SK-N-SH (cell line): ENCODE data around the gene MAD1L1.

Experiments
- EZH2phosphoT487 ChIP-seq: fragments of 200-600 bp; sonication (generic); IDR thresholded peaks from 2 replicates; pipeline ENCODE4 v1.6.1; 2017; ENCODE audit warnings: low read depth, mixed run types, mild to moderate bottlenecking, antibody characterized with exemption, moderate library complexity, borderline replicate concordance
- FOXJ3 ChIP-seq: sonication (generic); formaldehyde crosslinking; IDR thresholded peaks from 2 replicates; pipeline ENCODE4 v1.5.1; 2020; ENCODE audit warnings: mild to moderate bottlenecking, missing genetic modification reagents
- FOXM1 ChIP-seq: IDR thresholded peaks from 2 replicates; pipeline ENCODE4 v1.4.0; 2012; ENCODE audit warnings: low read depth, mild to moderate bottlenecking
- GABPA ChIP-seq: IDR thresholded peaks from 2 replicates; pipeline ENCODE4 v1.4.0; 2012; ENCODE audit warnings: low read depth, mild to moderate bottlenecking
- MXI1 ChIP-seq: IDR thresholded peaks from 2 replicates; pipeline ENCODE4 v1.6.1; 2012; ENCODE audit warnings: mild to moderate bottlenecking, low read depth, low read length, improper control_type of control experiment
- RAD21 ChIP-seq: IDR thresholded peaks from 2 replicates; pipeline ENCODE4 v1.6.1; 2012; ENCODE audit warnings: mild to moderate bottlenecking, low read length
- RCOR1 ChIP-seq: fragments of 150-350 bp; IDR thresholded peaks from 2 replicates; pipeline ENCODE4 v1.6.1; 2017; ENCODE audit warnings: antibody characterized with exemption, low read length
- SIN3A ChIP-seq: IDR thresholded peaks from 2 replicates; pipeline ENCODE4 v1.6.1; 2012; ENCODE audit warnings: low read depth, mild to moderate bottlenecking, low read length, moderate library complexity, borderline replicate concordance
- TAF1 ChIP-seq: IDR thresholded peaks from 2 replicates; pipeline ENCODE4 v1.6.1; 2012; ENCODE audit warnings: low read depth, mild to moderate bottlenecking, low read length, moderate library complexity, borderline replicate concordance
- TEAD4 ChIP-seq: IDR thresholded peaks from 2 replicates; pipeline ENCODE4 v1.4.0; 2012; ENCODE audit warnings: mild to moderate bottlenecking, borderline replicate concordance; ENCODE audit not compliant: insufficient read depth
- TF ChIP-seq, protein P1 (sequence below): fragments of 200-600 bp; sonication (generic); IDR thresholded peaks from 2 replicates; pipeline ENCODE4 v1.6.1; 2017; ENCODE audit warnings: antibody characterized with exemption, mild to moderate bottlenecking, moderate library complexity
- TF ChIP-seq, protein P2 (sequence below): fragments of 150-350 bp; IDR thresholded peaks from 2 replicates; pipeline ENCODE4 v1.6.1; 2016; ENCODE audit warnings: mild to moderate bottlenecking, low read depth, low read length
- TF ChIP-seq, protein P3 (sequence below): IDR thresholded peaks from 2 replicates; pipeline ENCODE4 v1.4.0; 2012; ENCODE audit warnings: low read depth
- TF ChIP-seq, protein P4 (sequence below): IDR thresholded peaks from 2 replicates; pipeline ENCODE4; 2012

DNA sequence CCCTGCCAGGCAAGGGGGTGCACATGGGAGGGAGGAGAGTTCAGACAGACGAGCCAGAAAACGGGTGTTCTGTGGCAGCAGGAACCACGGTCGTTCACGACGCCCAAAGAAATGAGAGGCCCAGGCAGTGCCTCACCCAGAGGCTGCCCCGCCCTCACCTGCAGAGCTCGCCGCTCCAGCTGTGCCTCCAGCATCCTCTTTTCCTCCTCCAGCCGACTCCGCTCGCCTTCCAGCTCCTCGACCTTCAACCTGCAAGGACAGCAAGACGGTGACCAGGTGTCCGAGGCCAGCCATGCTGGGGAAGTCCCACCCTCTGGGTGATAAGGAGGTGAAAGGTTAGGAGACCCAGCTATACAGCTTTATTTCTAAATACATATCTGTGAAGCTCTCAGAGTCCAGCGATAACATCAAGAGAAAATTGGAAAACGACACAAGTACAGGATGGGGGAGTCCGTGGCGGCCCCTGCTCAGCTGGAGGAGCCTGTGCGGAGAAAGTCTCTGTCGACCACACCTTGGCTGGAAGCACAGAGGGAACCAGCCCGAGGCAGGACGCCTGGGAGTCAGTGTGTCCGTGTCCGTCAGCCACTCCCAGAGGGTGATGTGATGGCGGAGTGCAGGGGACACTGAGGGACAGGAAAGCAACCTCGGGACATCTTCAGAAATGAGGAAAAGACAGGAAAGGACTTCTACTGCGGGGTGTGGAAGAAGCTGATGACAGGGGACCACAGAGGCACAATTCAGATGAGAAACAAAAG lies 275.1 kb downstream of the MAD1L1 start:
- TF ChIP-seq FOXJ3 (CRISPR knock-in tag): no peak
- TF ChIP-seq, protein P1, sequence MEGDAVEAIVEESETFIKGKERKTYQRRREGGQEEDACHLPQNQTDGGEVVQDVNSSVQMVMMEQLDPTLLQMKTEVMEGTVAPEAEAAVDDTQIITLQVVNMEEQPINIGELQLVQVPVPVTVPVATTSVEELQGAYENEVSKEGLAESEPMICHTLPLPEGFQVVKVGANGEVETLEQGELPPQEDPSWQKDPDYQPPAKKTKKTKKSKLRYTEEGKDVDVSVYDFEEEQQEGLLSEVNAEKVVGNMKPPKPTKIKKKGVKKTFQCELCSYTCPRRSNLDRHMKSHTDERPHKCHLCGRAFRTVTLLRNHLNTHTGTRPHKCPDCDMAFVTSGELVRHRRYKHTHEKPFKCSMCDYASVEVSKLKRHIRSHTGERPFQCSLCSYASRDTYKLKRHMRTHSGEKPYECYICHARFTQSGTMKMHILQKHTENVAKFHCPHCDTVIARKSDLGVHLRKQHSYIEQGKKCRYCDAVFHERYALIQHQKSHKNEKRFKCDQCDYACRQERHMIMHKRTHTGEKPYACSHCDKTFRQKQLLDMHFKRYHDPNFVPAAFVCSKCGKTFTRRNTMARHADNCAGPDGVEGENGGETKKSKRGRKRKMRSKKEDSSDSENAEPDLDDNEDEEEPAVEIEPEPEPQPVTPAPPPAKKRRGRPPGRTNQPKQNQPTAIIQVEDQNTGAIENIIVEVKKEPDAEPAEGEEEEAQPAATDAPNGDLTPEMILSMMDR: no peak
- TF ChIP-seq, protein P2, sequence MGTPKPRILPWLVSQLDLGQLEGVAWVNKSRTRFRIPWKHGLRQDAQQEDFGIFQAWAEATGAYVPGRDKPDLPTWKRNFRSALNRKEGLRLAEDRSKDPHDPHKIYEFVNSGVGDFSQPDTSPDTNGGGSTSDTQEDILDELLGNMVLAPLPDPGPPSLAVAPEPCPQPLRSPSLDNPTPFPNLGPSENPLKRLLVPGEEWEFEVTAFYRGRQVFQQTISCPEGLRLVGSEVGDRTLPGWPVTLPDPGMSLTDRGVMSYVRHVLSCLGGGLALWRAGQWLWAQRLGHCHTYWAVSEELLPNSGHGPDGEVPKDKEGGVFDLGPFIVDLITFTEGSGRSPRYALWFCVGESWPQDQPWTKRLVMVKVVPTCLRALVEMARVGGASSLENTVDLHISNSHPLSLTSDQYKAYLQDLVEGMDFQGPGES: no peak
- TF ChIP-seq, protein P3, sequence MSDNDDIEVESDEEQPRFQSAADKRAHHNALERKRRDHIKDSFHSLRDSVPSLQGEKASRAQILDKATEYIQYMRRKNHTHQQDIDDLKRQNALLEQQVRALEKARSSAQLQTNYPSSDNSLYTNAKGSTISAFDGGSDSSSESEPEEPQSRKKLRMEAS: no peak
- no peak for TF ChIP-seq RCOR1
- TF ChIP-seq MXI1: no peak
- no peak for TF ChIP-seq TAF1
- no peak for TF ChIP-seq EZH2phosphoT487
- no peak for TF ChIP-seq SIN3A
- no peak for TF ChIP-seq GABPA
- no peak for TF ChIP-seq RAD21
- TF ChIP-seq TEAD4: no peak
- TF ChIP-seq, protein P4, sequence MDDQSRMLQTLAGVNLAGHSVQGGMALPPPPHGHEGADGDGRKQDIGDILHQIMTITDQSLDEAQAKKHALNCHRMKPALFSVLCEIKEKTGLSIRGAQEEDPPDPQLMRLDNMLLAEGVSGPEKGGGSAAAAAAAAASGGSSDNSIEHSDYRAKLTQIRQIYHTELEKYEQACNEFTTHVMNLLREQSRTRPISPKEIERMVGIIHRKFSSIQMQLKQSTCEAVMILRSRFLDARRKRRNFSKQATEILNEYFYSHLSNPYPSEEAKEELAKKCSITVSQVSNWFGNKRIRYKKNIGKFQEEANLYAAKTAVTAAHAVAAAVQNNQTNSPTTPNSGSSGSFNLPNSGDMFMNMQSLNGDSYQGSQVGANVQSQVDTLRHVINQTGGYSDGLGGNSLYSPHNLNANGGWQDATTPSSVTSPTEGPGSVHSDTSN: no peak
- TF ChIP-seq FOXM1: no peak
